GM21515 (cell line): Measurements from ENCODE around the gene AGAP1.

Experiments used
- ATAC-seq: cut with Tn5 transposase; IDR thresholded peaks from one replicate; pipeline ENCODE4 v1.9.1; 2021; ENCODE audit not compliant: unreplicated experiment

The AGAP1 gene

DNA sequence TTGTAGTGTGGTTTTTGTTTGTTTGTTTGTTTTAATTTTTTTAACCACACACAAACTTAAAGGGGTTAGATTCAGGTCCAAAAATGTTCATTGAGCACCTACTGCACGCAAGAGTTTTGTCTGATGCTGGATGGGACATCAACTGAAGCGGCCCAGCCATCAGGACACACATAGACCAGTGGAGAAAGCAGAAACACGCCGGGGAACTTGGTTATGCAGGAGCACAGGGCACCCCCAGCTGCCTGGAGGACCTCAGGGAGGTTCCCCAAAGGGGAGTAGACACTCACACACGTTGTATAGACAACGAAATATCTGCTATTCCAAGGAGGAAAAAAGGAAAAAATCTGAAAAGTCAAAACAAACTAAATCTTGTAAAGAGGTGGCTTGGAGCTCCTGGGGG, 482.7 kb downstream of the AGAP1 start:
- no peak for ATAC-seq

DNA sequence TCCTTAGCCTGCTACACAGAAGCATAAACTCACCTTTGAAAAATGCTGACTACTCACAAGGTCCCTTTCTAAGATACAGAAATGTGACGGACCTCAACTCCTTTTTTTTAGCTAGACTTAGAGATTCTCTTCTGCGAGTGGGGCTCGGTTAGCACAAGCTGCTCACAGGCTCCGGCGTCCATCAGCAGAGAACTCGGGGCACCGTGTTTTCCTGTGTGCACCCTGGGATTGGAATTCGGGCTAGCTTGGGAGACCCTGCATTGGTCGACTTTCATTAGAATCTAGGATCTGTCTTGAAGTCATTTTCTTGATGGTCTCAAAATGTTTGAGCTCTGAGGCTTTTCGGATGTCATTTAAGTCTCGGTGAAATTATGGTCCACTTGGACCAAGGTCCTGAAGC, 483.1 kb downstream of the AGAP1 start:
- no peak for ATAC-seq

DNA sequence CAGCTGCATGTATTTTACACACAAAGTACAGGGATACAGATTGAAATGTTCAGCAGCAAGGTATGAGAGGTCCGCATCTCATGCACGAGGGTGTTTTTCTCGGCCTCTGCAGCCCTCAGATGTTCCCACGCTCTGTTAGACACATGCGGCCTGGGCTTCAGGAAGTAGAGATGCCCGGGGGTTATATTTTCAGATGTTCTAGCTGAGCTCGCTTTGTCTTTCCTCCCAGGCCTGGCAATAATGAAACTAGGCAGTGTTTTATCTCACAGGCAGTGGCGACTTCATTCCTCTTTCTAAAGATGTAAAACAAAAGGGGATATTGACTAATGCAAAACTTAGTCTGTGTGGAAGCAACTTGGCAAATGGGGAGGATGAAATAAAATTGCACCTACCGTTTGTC, 483.6 kb downstream of the AGAP1 start:
- ATAC-seq, result no peak

DNA sequence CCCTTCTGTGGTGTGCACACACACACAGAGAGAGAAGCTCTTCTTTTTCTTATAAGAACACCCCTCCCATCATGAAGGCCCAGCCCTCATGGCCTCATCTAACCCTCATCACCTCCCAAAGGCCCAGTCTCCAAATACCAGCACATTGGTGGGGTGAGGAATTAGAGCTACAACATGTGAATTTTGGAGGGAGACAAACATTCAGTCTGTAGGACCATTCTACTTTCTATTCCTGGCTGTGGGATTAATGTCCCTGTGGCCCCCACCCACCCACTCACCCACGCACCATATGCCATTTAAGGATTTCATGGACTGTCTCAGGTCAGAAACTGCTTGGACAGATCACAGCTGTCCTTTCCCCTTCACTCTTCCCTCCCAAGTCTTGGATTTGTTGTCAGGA, 484.2 kb downstream of the AGAP1 start:
- ATAC-seq, result no peak

DNA sequence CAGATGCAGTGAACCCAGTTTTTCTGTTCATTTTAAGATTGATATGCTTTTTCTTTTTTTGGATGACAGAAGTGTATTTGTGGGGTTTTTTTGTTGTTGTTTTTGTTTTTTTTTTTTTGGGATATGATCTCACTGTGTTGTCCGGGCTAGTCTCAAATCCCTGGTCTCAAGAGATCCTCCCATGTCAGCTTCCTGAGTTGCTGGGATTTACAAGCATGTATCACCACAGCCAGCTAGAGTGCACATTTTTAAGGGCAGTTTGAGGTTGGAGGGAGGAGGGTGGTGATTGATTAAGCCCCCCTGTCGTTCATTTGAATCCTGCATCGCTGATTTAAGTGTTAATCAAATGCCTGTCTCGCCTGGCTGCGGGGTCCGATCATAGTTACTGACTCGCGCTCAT, 485.2 kb downstream of the AGAP1 start:
- no peak for ATAC-seq

DNA sequence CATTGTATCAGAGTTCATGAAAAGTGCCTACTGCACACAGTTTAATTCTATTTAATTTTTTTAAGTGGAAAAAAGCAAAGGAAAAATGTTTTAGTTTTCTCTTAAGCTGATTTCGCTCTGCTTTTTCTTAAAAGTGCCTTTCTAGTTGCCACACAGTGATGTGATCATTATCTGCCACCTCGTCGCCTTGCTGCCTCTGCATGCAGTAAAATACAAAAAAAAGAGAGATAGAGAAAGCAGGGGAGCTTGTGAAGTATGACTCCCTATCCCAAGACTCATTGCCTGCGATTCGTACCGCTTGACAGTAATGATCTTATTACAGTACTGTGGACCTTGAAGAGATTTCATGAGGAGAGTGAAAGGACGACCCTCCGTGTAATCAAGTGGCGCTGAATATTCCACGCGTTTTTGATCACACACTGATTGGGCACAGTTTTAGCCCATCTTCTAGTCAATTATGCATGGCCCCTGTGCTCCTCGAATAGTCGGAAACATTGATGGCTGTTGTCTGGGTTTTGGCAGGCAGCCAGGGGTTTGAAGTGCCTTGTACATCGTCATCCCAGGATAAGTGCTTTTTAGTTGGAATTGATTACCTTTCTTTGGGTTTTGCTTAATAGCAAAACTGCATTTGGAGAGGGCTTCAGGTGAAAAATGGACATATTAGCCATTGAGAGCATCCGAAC, 486.1 kb downstream of the AGAP1 start:
- ATAC-seq, result no peak

DNA sequence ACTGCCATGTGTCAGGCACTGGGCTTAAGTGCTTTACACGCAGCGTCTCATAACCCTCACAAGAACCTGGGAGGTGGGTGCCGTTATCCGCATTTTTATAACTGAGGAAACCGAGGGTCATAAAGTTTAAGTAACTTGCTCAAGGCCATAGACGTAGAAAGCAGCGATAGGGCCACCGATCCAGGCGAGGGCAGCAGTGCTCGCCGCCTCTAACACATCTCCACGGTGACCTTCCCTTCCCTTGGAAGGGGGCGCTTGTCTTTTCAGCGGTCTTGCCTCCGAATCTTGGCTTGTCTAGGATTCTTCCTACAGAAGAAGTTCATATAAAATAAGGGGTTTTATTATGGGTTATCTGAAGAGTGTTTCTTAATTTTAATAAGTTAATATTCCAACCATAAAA, 487.8 kb downstream of the AGAP1 start:
- ATAC-seq, result no peak

DNA sequence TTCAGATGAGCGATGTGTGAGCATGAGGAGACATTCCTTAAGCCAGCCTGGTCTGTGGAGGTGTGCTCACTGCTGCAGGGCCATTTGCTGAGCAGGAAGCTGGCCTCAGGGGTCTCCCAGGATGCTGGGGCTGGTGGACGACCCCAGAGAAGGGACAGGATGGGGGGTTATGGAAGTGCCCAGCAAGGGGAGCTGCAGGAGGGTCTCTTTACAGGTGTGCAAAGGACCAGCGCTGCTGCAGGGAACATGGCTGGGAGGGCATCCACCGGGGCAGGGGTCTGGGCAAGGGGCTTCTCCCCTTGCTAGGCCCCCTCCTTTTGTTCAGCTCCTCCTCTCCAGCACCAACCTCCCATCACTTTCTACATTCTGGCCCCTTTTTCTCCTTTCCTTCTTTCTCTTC, 489.2 kb downstream of the AGAP1 start:
- ATAC-seq, result no peak

DNA sequence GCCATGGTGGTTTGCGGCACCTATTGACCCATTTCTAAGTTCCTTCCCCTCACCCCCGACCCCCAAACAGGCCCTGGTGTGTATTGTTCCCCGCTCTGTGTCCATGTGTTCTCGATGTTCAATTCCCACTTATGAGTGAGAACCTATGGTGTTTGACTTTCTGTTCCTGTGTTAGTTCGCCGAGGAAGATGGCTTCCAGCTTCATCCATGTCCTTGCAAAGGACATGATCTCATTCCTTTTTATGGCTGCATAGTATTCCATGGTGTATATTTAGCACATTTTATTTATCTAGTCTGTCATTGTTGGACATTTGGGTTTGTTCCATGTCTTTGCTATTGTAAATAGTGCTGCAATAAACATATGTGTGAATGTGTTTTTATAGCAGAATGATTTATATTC, 490.7 kb downstream of the AGAP1 start:
- no peak for ATAC-seq

DNA sequence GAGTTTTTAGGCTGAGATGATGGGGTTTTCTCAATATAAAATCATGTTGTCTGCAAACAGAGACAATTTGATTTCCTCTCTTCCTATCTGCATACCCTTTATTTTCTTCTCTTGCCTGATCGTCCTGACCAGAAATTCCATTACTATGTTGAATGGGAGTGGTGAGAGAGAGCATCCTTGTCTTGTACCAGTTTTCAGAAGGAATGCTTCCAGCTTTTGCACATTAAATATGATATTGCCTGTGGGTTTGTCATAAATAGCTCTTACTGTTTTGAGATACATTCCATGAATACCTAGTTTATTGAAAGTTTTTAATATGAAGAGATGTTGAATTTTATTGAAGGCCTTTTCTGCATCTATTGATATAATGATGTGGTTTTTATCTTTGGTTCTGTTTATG, 492.5 kb downstream of the AGAP1 start:
- no peak for ATAC-seq

DNA sequence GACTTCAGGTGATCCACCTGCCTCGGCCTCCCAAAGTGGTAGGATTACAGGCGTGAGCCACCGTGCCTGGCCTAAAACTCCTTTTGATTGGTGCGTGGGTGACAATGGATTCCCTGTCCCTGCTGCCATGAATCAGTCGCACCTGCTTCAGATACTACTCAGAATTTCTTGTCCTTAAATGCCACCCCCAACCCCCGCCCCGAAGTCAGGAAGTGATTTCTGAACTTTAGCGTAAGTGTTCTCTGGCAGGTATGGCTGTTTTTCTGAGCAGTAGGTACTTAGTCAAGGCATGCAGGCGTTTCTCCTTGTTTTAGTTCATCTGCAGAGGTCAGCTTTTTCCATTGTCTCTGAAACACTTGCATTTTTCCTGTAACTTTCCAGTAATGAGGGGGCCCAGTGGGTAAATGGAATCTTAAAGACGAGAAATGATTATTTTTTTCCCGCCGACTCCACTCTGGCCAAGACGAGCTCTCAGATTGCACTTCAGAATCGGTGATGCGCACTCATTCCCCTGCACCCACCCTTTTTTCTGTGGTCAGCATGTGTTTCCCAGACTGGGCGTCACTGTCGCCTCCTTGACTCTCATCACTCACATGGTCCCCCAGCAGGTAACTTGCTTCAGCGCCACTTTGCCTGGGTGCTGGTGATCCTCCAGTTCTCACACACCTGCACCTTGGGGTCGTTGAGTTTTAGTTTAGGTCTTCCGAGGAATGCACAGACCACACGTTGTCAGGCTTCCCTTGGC, 494.6 kb downstream of the AGAP1 start:
- no peak for ATAC-seq

DNA sequence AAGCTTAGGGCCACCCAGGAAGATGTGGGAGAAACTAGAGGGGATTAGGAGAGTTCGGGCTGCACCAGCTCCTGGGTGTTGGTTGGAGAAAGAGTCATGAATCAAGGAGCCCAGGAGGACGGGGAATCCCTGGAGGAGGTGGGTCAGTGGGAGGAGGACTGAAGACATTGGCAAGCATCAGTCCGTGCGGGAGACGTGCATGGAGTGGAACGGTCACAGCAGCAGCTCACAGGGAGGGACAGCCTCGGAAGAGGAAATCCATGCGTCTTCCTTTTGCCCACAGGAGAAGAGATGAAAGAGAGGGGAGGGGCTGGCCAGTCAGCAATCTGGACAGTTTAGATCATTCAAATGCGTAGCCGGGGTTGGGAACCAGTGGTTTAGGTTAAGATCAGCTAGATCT, 495.7 kb downstream of the AGAP1 start:
- ATAC-seq, result no peak

DNA sequence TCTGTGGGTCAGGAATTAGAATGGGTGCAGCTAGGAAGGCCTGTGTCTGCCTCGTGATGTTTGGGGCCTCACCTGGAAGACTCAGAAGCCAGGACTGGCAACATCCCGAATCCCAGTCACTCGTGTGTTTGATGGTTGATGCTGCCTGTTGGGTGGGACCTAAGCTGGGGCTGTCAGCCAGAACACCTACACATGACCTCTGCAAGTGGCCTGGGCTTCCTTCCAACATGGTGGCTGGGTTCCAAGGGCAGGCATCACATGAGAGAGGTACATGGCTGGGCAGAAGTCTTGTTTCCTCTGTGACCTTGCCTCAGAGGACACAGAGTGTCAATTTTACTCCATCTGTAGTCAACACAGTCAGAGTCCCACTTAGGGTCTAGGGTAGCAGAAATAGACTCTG, 496.5 kb downstream of the AGAP1 start:
- no peak for ATAC-seq

DNA sequence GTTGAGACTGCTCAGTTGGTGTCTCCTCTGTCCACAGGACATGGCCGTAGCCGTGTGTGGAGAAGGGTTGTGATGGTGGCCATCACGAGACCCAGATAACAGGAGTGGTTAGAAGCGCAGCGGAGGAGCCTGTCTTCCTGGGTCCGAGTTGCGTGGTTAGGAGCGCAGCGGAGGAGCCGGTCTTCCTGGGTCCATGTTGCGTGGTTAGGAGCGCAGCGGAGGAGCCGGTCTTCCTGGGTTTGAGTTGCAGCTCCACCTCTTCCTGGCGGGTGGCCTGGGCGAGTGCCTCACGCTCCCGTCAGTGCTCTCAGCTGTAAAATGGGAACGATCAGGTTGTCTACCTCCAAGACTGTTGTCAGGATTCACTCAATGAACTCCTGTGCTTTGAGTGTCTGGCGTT, 498.2 kb downstream of the AGAP1 start:
- no peak for ATAC-seq

DNA sequence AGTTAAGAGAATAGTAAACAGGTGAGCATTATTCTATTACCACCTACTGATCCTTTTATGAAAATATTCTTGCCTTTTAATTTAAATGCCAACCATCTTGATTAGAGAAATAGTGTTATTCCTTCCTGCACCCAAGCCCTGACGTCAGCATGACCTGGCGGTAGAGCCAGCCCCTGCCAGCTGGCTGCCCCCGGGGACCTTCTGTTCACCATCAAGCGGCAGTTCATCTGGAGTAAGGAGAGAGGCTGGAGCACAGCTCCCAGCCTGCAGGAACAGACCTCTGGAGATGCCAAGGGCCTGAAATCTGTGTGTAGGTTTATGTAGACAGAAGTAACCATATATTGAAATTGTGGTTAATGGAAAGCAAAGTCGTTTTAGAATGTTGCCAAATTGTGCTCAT, 502.6 kb downstream of the AGAP1 start:
- ATAC-seq, result no peak

DNA sequence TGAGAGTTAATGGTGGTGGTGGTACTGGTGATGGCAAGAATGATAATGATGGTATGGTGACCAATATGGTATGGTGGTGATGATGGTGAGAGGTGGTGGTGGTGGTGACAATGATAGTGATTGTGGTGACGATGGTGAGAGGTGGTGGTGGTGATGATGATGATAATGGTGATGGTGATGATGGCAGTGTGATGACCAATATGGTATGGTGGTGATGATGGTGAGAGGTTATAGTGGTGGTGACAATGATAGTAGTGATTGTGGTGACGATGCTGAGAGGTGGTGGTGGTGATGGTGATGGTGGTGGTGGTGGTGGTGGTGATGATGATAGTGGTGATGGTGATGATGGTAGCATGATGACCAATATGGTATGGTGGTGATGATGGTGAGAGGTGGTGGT, 505.2 kb downstream of the AGAP1 start:
- no peak for ATAC-seq

DNA sequence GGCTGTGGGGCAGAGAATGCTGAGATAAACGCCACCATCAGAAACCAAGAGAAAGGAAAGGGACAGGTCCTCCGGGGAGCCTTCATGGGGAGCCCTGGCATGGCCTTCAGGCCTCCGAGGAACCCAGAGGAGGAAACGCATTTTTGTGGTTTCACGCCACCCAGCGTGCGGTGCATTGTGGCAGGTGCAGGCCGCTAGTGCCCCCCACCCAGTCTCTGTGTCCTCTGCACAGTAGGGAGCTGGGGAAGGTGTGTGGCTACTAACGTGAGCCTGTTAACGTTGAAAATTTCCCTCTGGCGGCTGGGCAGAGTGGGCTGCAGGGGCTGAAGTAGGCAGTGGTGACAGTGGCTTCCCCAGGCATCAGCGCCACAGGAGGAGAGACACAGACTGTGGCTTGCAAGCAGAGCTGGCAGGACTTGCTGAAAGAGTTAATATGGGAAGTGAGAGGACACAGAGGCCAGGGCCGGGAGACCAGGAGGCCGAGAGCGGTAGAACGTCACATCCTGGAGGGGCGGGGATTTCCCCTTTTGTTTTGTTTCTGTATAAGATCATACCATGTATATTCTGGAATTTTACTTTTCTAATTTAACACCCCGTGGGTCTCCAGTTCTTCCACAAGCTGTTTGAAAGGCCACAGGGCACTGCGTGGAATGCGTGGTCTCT, 507.5 kb downstream of the AGAP1 start:
- no peak for ATAC-seq

DNA sequence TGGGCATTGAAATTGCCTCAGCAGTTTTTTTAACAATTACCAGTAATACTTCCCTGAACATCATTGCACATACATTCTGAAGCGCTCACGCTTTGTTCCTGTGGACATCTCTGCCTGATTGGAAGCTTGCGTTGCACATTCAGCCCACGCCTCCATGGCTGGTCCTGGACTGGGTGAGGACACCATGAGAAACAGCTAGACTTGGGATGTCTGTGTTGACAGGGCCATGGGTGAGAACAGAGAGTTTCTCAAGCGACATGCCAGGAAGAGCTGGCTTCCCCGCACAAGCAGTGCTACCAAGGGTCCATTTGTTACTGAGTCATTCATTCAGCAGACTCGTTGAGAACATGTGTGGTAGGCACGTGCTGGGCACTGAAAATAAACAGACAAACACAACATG, 508.0 kb downstream of the AGAP1 start:
- no peak for ATAC-seq

DNA sequence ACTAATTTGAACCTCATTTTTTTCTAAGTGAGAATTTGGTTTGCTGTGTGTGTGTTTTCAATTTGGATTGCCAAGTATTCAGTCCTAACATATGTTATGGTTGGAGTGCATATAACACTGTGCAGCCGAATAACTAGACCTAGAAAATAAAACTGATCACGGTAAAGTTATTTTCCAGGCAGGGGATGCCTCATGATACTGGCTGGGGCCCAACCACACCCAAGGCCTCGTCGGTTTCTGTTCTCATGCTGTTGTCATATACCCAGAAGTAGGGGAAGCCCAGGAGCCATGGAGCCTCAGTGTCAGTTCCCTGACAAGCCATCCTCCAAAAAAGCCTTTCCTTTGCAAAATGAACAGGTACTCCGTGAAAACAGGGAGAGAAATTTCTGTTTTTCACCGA, 514.2 kb downstream of the AGAP1 start:
- ATAC-seq, result no peak

DNA sequence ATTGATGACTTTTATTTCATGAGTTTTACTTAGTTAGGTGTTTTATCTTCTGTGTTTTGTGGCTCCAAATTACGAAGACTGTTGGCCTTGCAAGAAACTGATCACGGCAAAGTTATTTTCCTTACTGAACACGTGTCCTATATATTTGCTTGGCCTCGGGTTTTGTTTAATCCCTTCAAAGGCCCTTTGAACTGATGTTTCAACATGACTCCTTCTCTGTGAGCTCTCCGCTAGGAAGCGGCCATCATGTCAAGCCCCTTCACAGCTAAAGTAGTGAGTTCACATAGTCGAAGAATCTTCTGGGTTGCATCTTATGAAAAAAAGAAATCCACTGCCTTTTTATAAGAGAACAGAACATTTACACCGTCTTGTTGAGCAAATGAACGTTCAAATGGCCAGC, 515.0 kb downstream of the AGAP1 start:
- no peak for ATAC-seq

DNA sequence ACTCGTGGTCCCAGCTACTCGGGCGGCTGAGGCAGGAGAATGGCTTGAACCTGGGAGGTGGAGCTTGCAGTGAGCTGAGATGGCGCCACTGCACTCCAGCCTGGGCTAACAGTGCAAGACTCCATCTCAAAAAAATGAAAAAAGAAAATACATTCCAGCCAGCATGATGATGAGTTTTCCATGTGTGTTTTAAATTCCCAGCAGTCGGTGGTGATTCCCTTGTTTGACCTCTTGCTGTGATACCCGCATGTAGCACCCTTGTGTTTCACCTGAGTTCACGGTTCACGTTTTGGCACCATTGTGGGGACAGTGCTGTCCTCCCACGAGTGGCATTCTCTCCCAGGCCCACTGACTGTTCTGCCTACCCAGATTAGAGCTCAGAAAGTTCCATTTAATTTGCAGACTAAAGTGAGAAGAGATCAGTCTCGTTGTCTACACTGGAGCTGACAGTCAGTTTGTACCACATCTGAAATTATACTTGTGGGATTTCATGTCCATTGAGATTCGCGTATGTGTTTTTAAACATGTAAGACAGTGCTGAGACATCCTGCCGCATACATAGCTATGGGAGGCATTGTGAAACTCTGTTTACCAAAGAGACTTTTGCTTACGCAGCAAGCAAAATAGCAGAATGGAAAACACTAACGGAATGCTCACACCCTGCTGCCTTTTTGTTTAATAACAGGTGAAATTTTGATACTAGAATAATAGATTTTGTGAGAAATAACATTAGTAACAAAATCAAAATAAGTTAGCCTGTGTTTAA, 517.3 kb downstream of the AGAP1 start:
- no peak for ATAC-seq

DNA sequence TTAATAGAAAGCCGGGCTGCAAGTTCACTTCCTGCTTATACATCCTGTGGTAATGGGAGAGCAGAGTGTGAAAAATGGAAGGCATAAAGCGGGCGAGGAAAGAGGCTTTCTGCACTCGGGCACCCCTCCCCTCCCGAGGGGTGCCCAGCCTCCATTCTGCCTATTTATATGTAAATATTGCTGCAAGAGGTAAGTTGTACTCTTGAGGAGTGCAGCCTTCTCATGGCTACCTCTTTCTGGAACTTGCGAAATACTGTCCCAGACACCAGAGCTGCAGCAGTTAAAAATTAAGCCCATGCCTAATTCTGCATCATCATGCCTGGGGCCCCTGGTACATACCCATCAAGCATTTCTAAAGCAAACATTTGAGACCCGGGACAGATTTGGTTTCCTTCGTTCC, 518.3 kb downstream of the AGAP1 start:
- ATAC-seq, result no peak
